ENCODE results near the gene SPIC.

GRCh38 chr12:101474248-101474647, 888 bp upstream of the SPIC start:
- no peak for TF ChIP-seq CTCF (IDR thresholded peaks at IDR 0.05; ENCODE audit: low read depth, low read length)
- TF ChIP-seq EZH2phosphoT487 (IDR thresholded peaks at IDR 0.05; ENCODE audit: low read depth), result no peak

Data from OCI-LY3 (cell line).